ENCODE data around the gene FYN. TPM values are rescaled to one million over a fixed set of nuclear protein-coding genes. Genes with fewer than 3 reads are reported as not detected.

The FYN gene
- polyA plus RNA-seq, 4 donors, result 17.9 to 33.8 (median 24.8) TPM

- Histone ChIP-seq H3K4me1 (ENCODE audit: control insufficient read depth in 3 of 3, insufficient read depth in 2 of 3, low read depth in 1 of 3, low read length in 2 of 3) (no peaks in the 10 kb centered on the region), H3K36me3 (ENCODE audit: control insufficient read depth in 3 of 3, insufficient read depth in 2 of 3, low read depth in 1 of 3, low read length in 3 of 3) (no peaks in the 10 kb centered on the region), H3K4me3 (ENCODE audit: low read depth in 1 of 3, low read length in 3 of 3) (no peak overlapping the region), H3K9me3 (ENCODE audit: control insufficient read depth in 2 of 2, insufficient read depth in 1 of 2, low read depth in 1 of 2, low read length in 1 of 2) (no peaks in the 10 kb centered on the region), H3K27me3 (ENCODE audit: control insufficient read depth in 3 of 3, insufficient read depth in 3 of 3, low read length in 3 of 3) (no peaks in the 10 kb centered on the region), H3K27ac (ENCODE audit: low read depth in 1 of 3, low read length in 2 of 3) (no peak overlapping the region)
- DNase-seq (peak in 1 of 2 donors; percentile 22), FAIRE-seq (no peak)
- 66 to 87% (median 72%) methylated on average over 6 of the region's 6 CpGs for WGBS, 3 donors
Observed at GRCh38 chr6:111777357-111777756, 95.9 kb downstream of the FYN start.

DNA sequence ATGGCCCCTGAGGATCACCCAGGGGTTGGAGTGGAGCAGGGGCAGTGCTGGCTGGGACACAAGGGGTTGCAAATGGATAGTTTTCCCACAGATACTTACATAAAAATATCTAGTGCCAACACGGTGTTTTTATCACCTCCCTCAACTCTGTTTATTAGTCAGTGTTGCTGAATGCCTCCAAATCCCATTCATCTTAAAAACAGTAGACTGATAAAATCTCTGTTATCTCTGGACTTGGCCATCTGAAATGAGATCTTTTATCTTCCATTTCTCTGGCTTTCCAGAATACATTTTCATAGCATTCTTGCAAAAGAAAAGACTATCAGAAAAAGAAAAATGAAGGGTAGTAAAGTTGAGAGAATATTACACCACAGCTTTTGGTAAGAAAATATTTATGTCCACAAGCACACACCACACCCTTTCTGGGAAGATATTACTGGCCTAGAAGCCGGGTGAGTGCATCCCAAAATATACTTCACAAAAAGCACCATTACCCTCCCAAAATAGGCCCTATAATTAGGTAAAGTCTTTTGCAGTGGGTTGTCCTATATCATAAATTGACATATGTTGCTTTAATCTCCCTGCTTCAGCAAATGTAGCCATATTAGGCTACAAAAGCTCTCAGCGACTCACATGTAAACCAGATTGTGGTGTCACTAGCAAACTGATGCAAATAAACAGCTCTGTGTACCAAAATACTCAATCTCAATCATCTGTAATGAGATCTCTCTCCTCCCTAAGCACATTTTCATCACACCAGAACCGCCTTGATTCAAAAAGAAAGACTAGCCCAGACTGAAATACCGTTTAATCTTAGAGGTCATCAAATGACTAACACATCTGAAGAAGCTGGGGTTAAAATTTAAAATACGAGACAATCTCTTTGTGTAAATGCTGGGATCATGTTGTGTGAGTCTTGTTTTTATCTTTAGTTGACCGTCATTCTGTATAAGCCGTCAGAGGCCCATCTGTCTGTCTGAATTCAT, 96.7 kb downstream of the FYN start:
- FAIRE-seq, result no peak
- Histone ChIP-seq H3K27me3 (ENCODE audit: control insufficient read depth in 3 of 3, insufficient read depth in 3 of 3, low read length in 3 of 3) (no peaks in the 10 kb centered on the region), H3K4me3 (ENCODE audit: low read depth in 1 of 3, low read length in 3 of 3) (no peak overlapping the region), H3K9me3 (ENCODE audit: control insufficient read depth in 2 of 2, insufficient read depth in 1 of 2, low read depth in 1 of 2, low read length in 1 of 2) (no peaks in the 10 kb centered on the region), H3K4me1 (ENCODE audit: control insufficient read depth in 3 of 3, insufficient read depth in 2 of 3, low read depth in 1 of 3, low read length in 2 of 3) (no peaks in the 10 kb centered on the region), H3K27ac (ENCODE audit: low read depth in 1 of 3, low read length in 2 of 3) (peak overlapping the region in 2 of 3 donors; percentile 27 to 64), H3K36me3 (ENCODE audit: control insufficient read depth in 3 of 3, insufficient read depth in 2 of 3, low read depth in 1 of 3, low read length in 3 of 3) (peaks cover 0 to 3% (median 0%) of the 10 kb centered on the region in 3 donors)
- WGBS, 3 donors, result 44 to 61% (median 48%) methylated on average over 8 of the region's 8 CpGs
- DNase-seq, result no peak

- FAIRE-seq, result no peak
- H3K27ac ChIP-seq (ENCODE audit: low read depth in 1 of 3, low read length in 2 of 3), result no peak overlapping the region
- WGBS, 3 donors, result 78 to 90% (median 80%) methylated on average over 8 of the region's 8 CpGs
Observed at GRCh38 chr6:111775145-111775922, 97.9 kb downstream of the FYN start.

DNA sequence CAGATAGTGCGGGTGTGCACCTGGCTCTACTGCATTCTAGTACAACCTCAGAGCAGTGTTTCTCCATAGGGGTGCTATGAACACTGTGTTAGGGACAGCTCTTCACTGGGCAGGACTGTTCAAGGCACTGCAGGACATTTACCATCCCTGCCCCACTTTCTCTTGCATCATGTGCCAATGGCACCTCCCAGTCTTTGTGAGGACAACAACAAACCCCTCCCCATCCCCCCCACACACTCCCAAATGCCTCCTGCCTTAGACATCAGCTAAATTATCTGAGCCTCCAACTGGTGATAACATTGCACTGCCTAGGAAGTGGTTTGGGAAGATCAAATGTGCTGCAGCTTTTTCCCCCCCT, 98.9 kb downstream of the FYN start:
- DNase-seq (no peak), FAIRE-seq (no peak)
- Histone ChIP-seq H3K9me3 (ENCODE audit: control insufficient read depth in 2 of 2, insufficient read depth in 1 of 2, low read depth in 1 of 2, low read length in 1 of 2) (no peaks in the 10 kb centered on the region), H3K4me1 (ENCODE audit: control insufficient read depth in 3 of 3, insufficient read depth in 2 of 3, low read depth in 1 of 3, low read length in 2 of 3) (peaks cover 0 to 3% (median 0%) of the 10 kb centered on the region in 3 donors), H3K27ac (ENCODE audit: low read depth in 1 of 3, low read length in 2 of 3) (peak overlapping the region in 1 of 3 donors; percentile 50), H3K4me3 (ENCODE audit: low read depth in 1 of 3, low read length in 3 of 3) (no peak overlapping the region), H3K36me3 (ENCODE audit: control insufficient read depth in 3 of 3, insufficient read depth in 2 of 3, low read depth in 1 of 3, low read length in 3 of 3) (peaks cover 0 to 3% (median 0%) of the 10 kb centered on the region in 3 donors), H3K27me3 (ENCODE audit: control insufficient read depth in 3 of 3, insufficient read depth in 3 of 3, low read length in 3 of 3) (no peaks in the 10 kb centered on the region)
- WGBS, 3 donors, result 61 to 96% (median 88%) methylated on average over 1 of the region's 1 CpG

More at GRCh38 chr6:111775145-111775922, 97.9 kb downstream of the FYN start:
- Histone ChIP-seq H3K27me3 (ENCODE audit: control insufficient read depth in 3 of 3, insufficient read depth in 3 of 3, low read length in 3 of 3) (no peaks in the 10 kb centered on the region), H3K4me3 (ENCODE audit: low read depth in 1 of 3, low read length in 3 of 3) (no peak overlapping the region), H3K9me3 (ENCODE audit: control insufficient read depth in 2 of 2, insufficient read depth in 1 of 2, low read depth in 1 of 2, low read length in 1 of 2) (no peaks in the 10 kb centered on the region), H3K4me1 (ENCODE audit: control insufficient read depth in 3 of 3, insufficient read depth in 2 of 3, low read depth in 1 of 3, low read length in 2 of 3) (peaks cover 0 to 2% (median 0%) of the 10 kb centered on the region in 3 donors), H3K36me3 (ENCODE audit: control insufficient read depth in 3 of 3, insufficient read depth in 2 of 3, low read depth in 1 of 3, low read length in 3 of 3) (peaks cover 0 to 3% (median 0%) of the 10 kb centered on the region in 3 donors)
- DNase-seq, result no peak

GRCh38 chr6:111773501-111774345, 99.5 kb downstream of the FYN start:
- no peaks in the 10 kb centered on the region for H3K9me3 ChIP-seq (ENCODE audit: control insufficient read depth in 2 of 2, insufficient read depth in 1 of 2, low read depth in 1 of 2, low read length in 1 of 2)
- FAIRE-seq (no peak), DNase-seq (no peak)
- H3K4me3 ChIP-seq (ENCODE audit: low read depth in 1 of 3, low read length in 3 of 3), result no peak overlapping the region
- no peaks in the 10 kb centered on the region for H3K27me3 ChIP-seq (ENCODE audit: control insufficient read depth in 3 of 3, insufficient read depth in 3 of 3, low read length in 3 of 3)
- peaks cover 0 to 3% (median 0%) of the 10 kb centered on the region in 3 donors for H3K36me3 ChIP-seq (ENCODE audit: control insufficient read depth in 3 of 3, insufficient read depth in 2 of 3, low read depth in 1 of 3, low read length in 3 of 3)
- H3K4me1 ChIP-seq (ENCODE audit: control insufficient read depth in 3 of 3, insufficient read depth in 2 of 3, low read depth in 1 of 3, low read length in 2 of 3), result peaks cover 0 to 3% (median 0%) of the 10 kb centered on the region in 3 donors
- 64 to 83% (median 69%) methylated on average over 5 to 6 of the region's 7 CpGs for WGBS, 3 donors
- H3K27ac ChIP-seq (ENCODE audit: low read depth in 1 of 3, low read length in 2 of 3), result peak overlapping the region in 1 of 3 donors; percentile 50

- Histone ChIP-seq H3K4me3 (ENCODE audit: low read depth in 1 of 3, low read length in 3 of 3) (no peak overlapping the region), H3K4me1 (ENCODE audit: control insufficient read depth in 3 of 3, insufficient read depth in 2 of 3, low read depth in 1 of 3, low read length in 2 of 3) (peaks cover 0 to 3% (median 0%) of the 10 kb centered on the region in 3 donors), H3K27ac (ENCODE audit: low read depth in 1 of 3, low read length in 2 of 3) (no peak overlapping the region), H3K9me3 (ENCODE audit: control insufficient read depth in 2 of 2, insufficient read depth in 1 of 2, low read depth in 1 of 2, low read length in 1 of 2) (no peaks in the 10 kb centered on the region), H3K36me3 (ENCODE audit: control insufficient read depth in 3 of 3, insufficient read depth in 2 of 3, low read depth in 1 of 3, low read length in 3 of 3) (peaks cover 0 to 3% (median 0%) of the 10 kb centered on the region in 3 donors), H3K27me3 (ENCODE audit: control insufficient read depth in 3 of 3, insufficient read depth in 3 of 3, low read length in 3 of 3) (no peaks in the 10 kb centered on the region)
- DNase-seq, result no peak
- 83 to 92% (median 88%) methylated on average over 1 of the region's 1 CpG for WGBS, 3 donors
- no peak for FAIRE-seq
Observed at GRCh38 chr6:111772381-111772780, 100.9 kb downstream of the FYN start.

DNA sequence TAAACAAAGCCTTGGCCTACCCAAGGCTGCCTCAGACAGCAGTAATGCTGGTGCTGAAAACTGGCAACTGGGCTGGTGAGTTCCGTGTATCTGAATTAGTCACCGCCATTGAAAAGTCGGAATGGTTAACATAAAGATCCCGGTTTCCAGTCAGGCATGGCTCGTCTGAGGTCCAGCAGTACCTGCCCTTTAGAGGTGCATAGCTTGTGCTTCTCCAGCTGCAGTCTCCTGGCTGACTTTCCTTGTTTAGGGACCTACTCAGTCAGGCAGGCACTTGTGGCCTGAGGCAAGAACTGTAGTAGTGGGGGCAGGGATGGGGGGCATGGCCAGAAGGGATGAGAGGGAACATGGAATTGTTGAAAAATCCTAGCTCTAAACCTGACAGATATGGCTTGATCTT, 101.6 kb downstream of the FYN start:
- no peaks in the 10 kb centered on the region for H3K9me3 ChIP-seq (ENCODE audit: control insufficient read depth in 2 of 2, insufficient read depth in 1 of 2, low read depth in 1 of 2, low read length in 1 of 2)
- no peak for DNase-seq
- H3K27me3 ChIP-seq (ENCODE audit: control insufficient read depth in 3 of 3, insufficient read depth in 3 of 3, low read length in 3 of 3), result no peaks in the 10 kb centered on the region
- WGBS, 3 donors, result 89 to 94% (median 91%) methylated on average over 5 of the region's 5 CpGs
- no peak for FAIRE-seq
- peaks cover 0 to 4% (median 0%) of the 10 kb centered on the region in 3 donors for H3K4me1 ChIP-seq (ENCODE audit: control insufficient read depth in 3 of 3, insufficient read depth in 2 of 3, low read depth in 1 of 3, low read length in 2 of 3)
- H3K36me3 ChIP-seq (ENCODE audit: control insufficient read depth in 3 of 3, insufficient read depth in 2 of 3, low read depth in 1 of 3, low read length in 3 of 3), result peaks cover 0 to 3% (median 0%) of the 10 kb centered on the region in 3 donors
- no peak overlapping the region for H3K4me3 ChIP-seq (ENCODE audit: low read depth in 1 of 3, low read length in 3 of 3)
- no peak overlapping the region for H3K27ac ChIP-seq (ENCODE audit: low read depth in 1 of 3, low read length in 2 of 3)

- Histone ChIP-seq H3K27ac (ENCODE audit: low read depth in 1 of 3, low read length in 2 of 3) (no peak overlapping the region), H3K27me3 (ENCODE audit: control insufficient read depth in 3 of 3, insufficient read depth in 3 of 3, low read length in 3 of 3) (no peaks in the 10 kb centered on the region)
- FAIRE-seq, result no peak
Observed at GRCh38 chr6:111771094-111771432, 102.2 kb downstream of the FYN start.

More at GRCh38 chr6:111771094-111771432, 102.2 kb downstream of the FYN start:
- H3K9me3 ChIP-seq (ENCODE audit: control insufficient read depth in 2 of 2, insufficient read depth in 1 of 2, low read depth in 1 of 2, low read length in 1 of 2), result no peaks in the 10 kb centered on the region
- H3K4me1 ChIP-seq (ENCODE audit: control insufficient read depth in 3 of 3, insufficient read depth in 2 of 3, low read depth in 1 of 3, low read length in 2 of 3), result peaks cover 0 to 7% (median 0%) of the 10 kb centered on the region in 3 donors
- H3K36me3 ChIP-seq (ENCODE audit: control insufficient read depth in 3 of 3, insufficient read depth in 2 of 3, low read depth in 1 of 3, low read length in 3 of 3), result peaks cover 0 to 3% (median 0%) of the 10 kb centered on the region in 3 donors
- no peak for DNase-seq
- H3K4me3 ChIP-seq (ENCODE audit: low read depth in 1 of 3, low read length in 3 of 3), result no peak overlapping the region
